ENCODE results near the gene COBLL1.

COBLL1 gene

GRCh38 chr2:164706522-164706921, 135.1 kb downstream of the COBLL1 start:
- Histone ChIP-seq H3K4me3 (ENCODE audit: low read depth, low read length) (no peak overlapping the region), H3K4me1 (ENCODE audit: control insufficient read depth, insufficient read depth, low read length) (no peaks in the 10 kb centered on the region), H3K9me3 (ENCODE audit: control insufficient read depth, insufficient read depth, low read depth, low read length) (no peaks in the 10 kb centered on the region), H3K36me3 (ENCODE audit: control insufficient read depth in 2 of 2, insufficient read depth in 1 of 2, low read length in 2 of 2) (peaks cover 0 to 6% of the 10 kb centered on the region in 2 experiments; a peak in 1 of 3 replicates), H3K27ac (ENCODE audit: extremely low read depth, low read depth, low read length) (no peak overlapping the region)
- ChIA-PET CTCF (interaction anchor here (0.5 to 2.8 kb wide), 2 partner anchors 11 to 1515 kb away, joined by 4 to 13 read pairs; no protein-coding TSS in a partner anchor), POLR2A (no interaction called here)
- no peak for TF ChIP-seq ZNF19 (tag by site-specific recombination; IDR thresholded peaks at IDR 0.05; ENCODE audit: low read depth)
- TF ChIP-seq ZEB2 (tag by site-specific recombination; IDR thresholded peaks at IDR 0.05): no peak
- no peak for TF ChIP-seq ZBTB49 (tag by site-specific recombination; IDR thresholded peaks at IDR 0.05; ENCODE audit: low read depth)
- no peak for TF ChIP-seq ZNF26 (tag by site-specific recombination; IDR thresholded peaks at IDR 0.05)
- no peak for TF ChIP-seq YY1 (tag by site-specific recombination; IDR thresholded peaks at IDR 0.05)
- no peak for TF ChIP-seq ZNF248 (tag by site-specific recombination; IDR thresholded peaks at IDR 0.05)
- no peak for TF ChIP-seq ELK4 (IDR thresholded peaks at IDR 0.05; ENCODE audit: borderline replicate concordance, low read depth, low read length)
- TF ChIP-seq ZNF354C (tag by site-specific recombination; IDR thresholded peaks at IDR 0.05; ENCODE audit: borderline replicate concordance, low read depth): no peak
- no peak for TF ChIP-seq ZNF132 (tag by site-specific recombination; IDR thresholded peaks at IDR 0.05; ENCODE audit: borderline replicate concordance)
- no peak for TF ChIP-seq ZNF211 (tag by site-specific recombination; IDR thresholded peaks at IDR 0.05; ENCODE audit: low read depth)
- no peak for TF ChIP-seq ZNF114 (tag by site-specific recombination; IDR thresholded peaks at IDR 0.05)
- TF ChIP-seq ZFP37 (tag by site-specific recombination; IDR thresholded peaks at IDR 0.05): no peak
- no peak for TF ChIP-seq PRDM6 (tag by site-specific recombination; IDR thresholded peaks at IDR 0.05)
- TF ChIP-seq ZBTB11 (tag by site-specific recombination; conservative IDR thresholded peaks at IDR 0.05; ENCODE audit: low read depth): no peak
- no peak for TF ChIP-seq ZNF654 (tag by site-specific recombination; IDR thresholded peaks at IDR 0.05; ENCODE audit: low read depth)
- TF ChIP-seq ZNF561 (tag by site-specific recombination; IDR thresholded peaks at IDR 0.05; ENCODE audit: borderline replicate concordance): no peak

All from HEK293 (cell line).